HepG2 (cell line): ENCODE data around the gene TMX2. TPM values are rescaled to one million over a fixed set of nuclear protein-coding genes. Genes with fewer than 3 reads are reported as not detected.

Experiments used
- CBX2 ChIP-seq, 2 experiments: fragments of 200-600 bp in 1 of 2; sonication (generic); formaldehyde crosslinking in 1 of 2; IDR thresholded peaks; 2 replicates each; pipeline versions ENCODE4 v1.7.0 to v1.8.1; 2018 to 2022; ENCODE audit warnings: low read depth in 2 of 2, low read length in 1 of 2, mild to moderate bottlenecking in 1 of 2, missing genetic modification reagents in 1 of 2
- FLYWCH1 ChIP-seq: sonication (generic); formaldehyde crosslinking; IDR thresholded peaks from 2 replicates; pipeline ENCODE4 v1.8.1; 2023; ENCODE audit warnings: mild to moderate bottlenecking, missing genetic modification reagents
- GABPA ChIP-seq, 2 experiments: IDR thresholded peaks; 2 replicates each; pipeline ENCODE4 v1.6.1; 2011 to 2016; ENCODE audit warnings: low read depth in 2 of 2, low read length in 1 of 2, missing biosample characterization in 1 of 2, missing genetic modification characterization in 1 of 2
- GFI1 ChIP-seq: sonication (generic); formaldehyde crosslinking; IDR thresholded peaks from 2 replicates; pipeline ENCODE4 v1.5.0; 2020; ENCODE audit warnings: missing genetic modification reagents, mild to moderate bottlenecking, borderline replicate concordance
- IRF2 ChIP-seq: IDR thresholded peaks from 2 replicates; pipeline ENCODE4 v1.6.1; 2018; ENCODE audit warnings: missing genetic modification reagents, missing compliant biosample characterization
- MYNN ChIP-seq: sonication (generic); formaldehyde crosslinking; IDR thresholded peaks from 2 replicates; pipeline ENCODE4 v1.4.0; 2020; ENCODE audit warnings: mild to moderate bottlenecking, low read depth, missing genetic modification reagents
- SETDB1 ChIP-seq: sonication (generic); formaldehyde crosslinking; IDR thresholded peaks from 2 replicates; pipeline ENCODE4 v1.5.1; 2020; ENCODE audit warnings: missing genetic modification reagents, mild to moderate bottlenecking, borderline replicate concordance
- ZFP1 ChIP-seq: IDR thresholded peaks from 2 replicates; pipeline ENCODE4 v1.6.1; 2016
- ZNF232 ChIP-seq: sonication (generic); formaldehyde crosslinking; IDR thresholded peaks from 2 replicates; pipeline ENCODE4 v1.4.0; 2020; ENCODE audit warnings: missing genetic modification reagents, borderline replicate concordance
- ZNF333 ChIP-seq: sonication (generic); formaldehyde crosslinking; IDR thresholded peaks from 2 replicates; pipeline ENCODE4 v1.4.0; 2020; ENCODE audit warnings: mild to moderate bottlenecking, missing genetic modification reagents, borderline replicate concordance
- ZNF570 ChIP-seq: sonication (generic); formaldehyde crosslinking; IDR thresholded peaks from 2 replicates; pipeline ENCODE4 v1.4.0; 2020; ENCODE audit warnings: mild to moderate bottlenecking, missing genetic modification reagents, borderline replicate concordance
- polyA plus RNA-seq, 8 experiments: library from polyadenylated mRNA; depleted of rRNA in 3 of 8; stranded (reverse) in 7 of 8; unstranded in 1 of 8; fragments of >200 nt; fragmentation: Illumina TruSeq in 4 of 8; extraction: Trizol in 4 of 8; gene quantifications; 2 replicates each; pipeline versions ENCODE4 v1.2.1 to v1.2.3, GENCODE V29; 2011 to 2016; ENCODE audit warnings: low read depth in 4 of 8, missing spikeins in 1 of 8, mixed read lengths in 1 of 8; ENCODE audit not compliant: insufficient read depth in 1 of 8
- total RNA-seq, 5 experiments: library from RNA; depleted of rRNA; stranded (reverse); fragments of >200 nt; fragmentation: Illumina TruSeq; extraction: Trizol; gene quantifications; 2 replicates each; pipeline ENCODE4 v1.2.3, GENCODE V29; 2016; ENCODE audit warnings: low read depth in 1 of 5
- TF ChIP-seq, protein P1 (sequence below): sonication (generic); formaldehyde crosslinking; IDR thresholded peaks from 2 replicates; pipeline ENCODE4 v1.5.1; 2020; ENCODE audit warnings: mild to moderate bottlenecking, missing genetic modification reagents
- TF ChIP-seq, protein P2 (sequence below): IDR thresholded peaks from 2 replicates; pipeline ENCODE4 v1.6.1; 2012; ENCODE audit warnings: low read length, improper control_type of control experiment
- TF ChIP-seq, protein P3 (sequence below): sonication (generic); IDR thresholded peaks from 2 replicates; pipeline ENCODE4 v1.6.1; 2016; ENCODE audit warnings: low read depth, borderline replicate concordance
- TF ChIP-seq, protein P4 (sequence below): sonication (generic); formaldehyde crosslinking; IDR thresholded peaks from 2 replicates; pipeline ENCODE4 v1.4.0; 2020; ENCODE audit warnings: missing genetic modification reagents
- TF ChIP-seq, protein P5 (sequence below): sonication (generic); formaldehyde crosslinking; IDR thresholded peaks from 2 replicates; pipeline ENCODE4 v1.4.0; 2020; ENCODE audit warnings: missing genetic modification reagents

The TMX2 gene
- total and polyA plus RNA-seq, 2 of the 13 experiments (the other 11 are each of a cell fraction or from before 2014, with no cell fraction given) = 84.5 to 129 TPM

DNA sequence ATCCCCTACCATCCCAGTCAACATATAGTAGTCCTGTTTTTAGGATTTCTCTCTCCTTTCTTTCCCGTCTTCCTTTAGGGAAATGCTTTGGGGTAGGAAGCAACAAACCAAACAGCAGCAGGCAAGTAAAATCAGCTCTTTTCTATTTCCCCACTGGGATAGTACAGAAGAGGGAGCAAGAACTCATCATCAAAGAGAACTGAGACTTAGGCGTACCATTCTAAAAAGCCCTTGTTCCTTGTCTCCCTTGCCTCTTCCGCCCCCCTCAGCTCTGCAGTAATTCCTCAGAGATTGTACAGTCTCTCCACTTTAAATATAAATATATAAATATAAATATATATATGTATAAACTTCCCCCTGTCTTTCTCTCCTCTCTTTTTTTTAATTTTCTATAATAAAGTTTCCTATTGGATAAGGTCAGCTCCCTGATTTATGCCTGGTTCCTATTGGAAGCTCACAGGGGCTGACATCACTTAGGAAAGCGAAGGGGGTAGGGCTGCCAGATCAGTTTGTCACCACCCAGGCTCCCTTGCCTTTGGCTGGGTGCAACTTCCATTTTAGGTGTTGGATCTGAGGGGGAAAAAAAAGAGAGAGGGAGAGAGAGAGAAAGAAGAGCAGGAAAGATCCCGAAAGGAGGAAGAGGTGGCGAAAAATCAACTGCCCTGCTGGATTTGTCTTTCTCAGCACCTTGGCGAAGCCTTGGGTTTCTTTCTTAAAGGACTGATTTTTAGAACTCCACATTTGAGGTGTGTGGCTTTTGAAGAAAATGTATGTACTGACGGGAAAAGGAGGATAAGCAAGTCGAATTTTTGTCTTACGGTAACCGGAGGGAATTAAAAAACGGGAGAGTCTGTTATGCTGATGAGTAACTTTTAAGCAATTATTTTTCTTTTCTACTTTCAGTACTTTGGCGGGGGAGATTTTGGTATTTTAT lies 49.2 kb downstream of the TMX2 start, which contains the start of gene CTNND1 (continued):
- TF ChIP-seq, protein P1, sequence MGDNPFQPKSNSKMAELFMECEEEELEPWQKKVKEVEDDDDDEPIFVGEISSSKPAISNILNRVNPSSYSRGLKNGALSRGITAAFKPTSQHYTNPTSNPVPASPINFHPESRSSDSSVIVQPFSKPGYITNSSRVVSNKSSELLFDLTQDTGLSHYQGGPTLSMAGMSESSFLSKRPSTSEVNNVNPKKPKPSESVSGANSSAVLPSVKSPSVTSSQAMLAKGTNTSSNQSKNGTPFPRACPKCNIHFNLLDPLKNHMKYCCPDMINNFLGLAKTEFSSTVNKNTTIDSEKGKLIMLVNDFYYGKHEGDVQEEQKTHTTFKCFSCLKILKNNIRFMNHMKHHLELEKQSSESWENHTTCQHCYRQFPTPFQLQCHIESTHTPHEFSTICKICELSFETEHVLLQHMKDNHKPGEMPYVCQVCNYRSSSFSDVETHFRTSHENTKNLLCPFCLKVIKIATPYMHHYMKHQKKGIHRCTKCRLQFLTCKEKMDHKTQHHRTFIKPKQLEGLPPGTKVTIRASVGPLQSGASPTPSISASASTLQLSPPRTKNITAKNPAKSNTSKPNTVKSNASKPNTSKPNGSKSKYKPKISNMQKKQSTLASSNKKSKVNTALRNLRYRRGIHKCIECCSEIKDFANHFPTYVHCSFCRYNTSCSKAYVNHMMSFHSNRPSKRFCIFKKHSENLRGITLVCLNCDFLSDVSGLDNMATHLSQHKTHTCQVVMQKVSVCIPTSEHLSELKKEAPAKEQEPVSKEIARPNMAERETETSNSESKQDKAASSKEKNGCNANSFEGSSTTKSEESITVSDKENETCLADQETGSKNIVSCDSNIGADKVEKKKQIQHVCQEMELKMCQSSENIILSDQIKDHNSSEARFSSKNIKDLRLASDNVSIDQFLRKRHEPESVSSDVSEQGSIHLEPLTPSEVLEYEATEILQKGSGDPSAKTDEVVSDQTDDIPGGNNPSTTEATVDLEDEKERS (CRISPR knock-in tag) = no peak
- TF ChIP-seq SETDB1 (CRISPR knock-in tag) (no peak), MYNN (CRISPR knock-in tag) (no peak), ZNF570 (no peak), ZFP1 (CRISPR knock-in tag) (no peak), CBX2 (IDR thresholded peaks at IDR 0.05; ENCODE audit: low read depth, low read length) (no peak), CBX2 (CRISPR knock-in tag; IDR thresholded peaks at IDR 0.05; ENCODE audit: low read depth) (no peak), ZNF232 (no peak), FLYWCH1 (no peak), ZNF333 (CRISPR knock-in tag) (no peak), IRF2 (CRISPR knock-in tag) (0 out of 2 replicates have a peak, but pooled peaks have one; percentile 60), GFI1 (no peak), GABPA (IDR thresholded peaks at IDR 0.05; ENCODE audit: low read depth, low read length) (no peak), GABPA (CRISPR knock-in tag; IDR thresholded peaks at IDR 0.05; ENCODE audit: low read depth) (no peak)
- TF ChIP-seq, protein P2, sequence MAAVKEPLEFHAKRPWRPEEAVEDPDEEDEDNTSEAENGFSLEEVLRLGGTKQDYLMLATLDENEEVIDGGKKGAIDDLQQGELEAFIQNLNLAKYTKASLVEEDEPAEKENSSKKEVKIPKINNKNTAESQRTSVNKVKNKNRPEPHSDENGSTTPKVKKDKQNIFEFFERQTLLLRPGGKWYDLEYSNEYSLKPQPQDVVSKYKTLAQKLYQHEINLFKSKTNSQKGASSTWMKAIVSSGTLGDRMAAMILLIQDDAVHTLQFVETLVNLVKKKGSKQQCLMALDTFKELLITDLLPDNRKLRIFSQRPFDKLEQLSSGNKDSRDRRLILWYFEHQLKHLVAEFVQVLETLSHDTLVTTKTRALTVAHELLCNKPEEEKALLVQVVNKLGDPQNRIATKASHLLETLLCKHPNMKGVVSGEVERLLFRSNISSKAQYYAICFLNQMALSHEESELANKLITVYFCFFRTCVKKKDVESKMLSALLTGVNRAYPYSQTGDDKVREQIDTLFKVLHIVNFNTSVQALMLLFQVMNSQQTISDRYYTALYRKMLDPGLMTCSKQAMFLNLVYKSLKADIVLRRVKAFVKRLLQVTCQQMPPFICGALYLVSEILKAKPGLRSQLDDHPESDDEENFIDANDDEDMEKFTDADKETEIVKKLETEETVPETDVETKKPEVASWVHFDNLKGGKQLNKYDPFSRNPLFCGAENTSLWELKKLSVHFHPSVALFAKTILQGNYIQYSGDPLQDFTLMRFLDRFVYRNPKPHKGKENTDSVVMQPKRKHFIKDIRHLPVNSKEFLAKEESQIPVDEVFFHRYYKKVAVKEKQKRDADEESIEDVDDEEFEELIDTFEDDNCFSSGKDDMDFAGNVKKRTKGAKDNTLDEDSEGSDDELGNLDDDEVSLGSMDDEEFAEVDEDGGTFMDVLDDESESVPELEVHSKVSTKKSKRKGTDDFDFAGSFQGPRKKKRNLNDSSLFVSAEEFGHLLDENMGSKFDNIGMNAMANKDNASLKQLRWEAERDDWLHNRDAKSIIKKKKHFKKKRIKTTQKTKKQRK = no peak
- TF ChIP-seq, protein P3, sequence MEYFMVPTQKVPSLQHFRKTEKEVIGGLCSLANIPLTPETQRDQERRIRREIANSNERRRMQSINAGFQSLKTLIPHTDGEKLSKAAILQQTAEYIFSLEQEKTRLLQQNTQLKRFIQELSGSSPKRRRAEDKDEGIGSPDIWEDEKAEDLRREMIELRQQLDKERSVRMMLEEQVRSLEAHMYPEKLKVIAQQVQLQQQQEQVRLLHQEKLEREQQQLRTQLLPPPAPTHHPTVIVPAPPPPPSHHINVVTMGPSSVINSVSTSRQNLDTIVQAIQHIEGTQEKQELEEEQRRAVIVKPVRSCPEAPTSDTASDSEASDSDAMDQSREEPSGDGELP = peak; percentile 35; the same call in 1 of the 2 replicates
- TF ChIP-seq, protein P4, sequence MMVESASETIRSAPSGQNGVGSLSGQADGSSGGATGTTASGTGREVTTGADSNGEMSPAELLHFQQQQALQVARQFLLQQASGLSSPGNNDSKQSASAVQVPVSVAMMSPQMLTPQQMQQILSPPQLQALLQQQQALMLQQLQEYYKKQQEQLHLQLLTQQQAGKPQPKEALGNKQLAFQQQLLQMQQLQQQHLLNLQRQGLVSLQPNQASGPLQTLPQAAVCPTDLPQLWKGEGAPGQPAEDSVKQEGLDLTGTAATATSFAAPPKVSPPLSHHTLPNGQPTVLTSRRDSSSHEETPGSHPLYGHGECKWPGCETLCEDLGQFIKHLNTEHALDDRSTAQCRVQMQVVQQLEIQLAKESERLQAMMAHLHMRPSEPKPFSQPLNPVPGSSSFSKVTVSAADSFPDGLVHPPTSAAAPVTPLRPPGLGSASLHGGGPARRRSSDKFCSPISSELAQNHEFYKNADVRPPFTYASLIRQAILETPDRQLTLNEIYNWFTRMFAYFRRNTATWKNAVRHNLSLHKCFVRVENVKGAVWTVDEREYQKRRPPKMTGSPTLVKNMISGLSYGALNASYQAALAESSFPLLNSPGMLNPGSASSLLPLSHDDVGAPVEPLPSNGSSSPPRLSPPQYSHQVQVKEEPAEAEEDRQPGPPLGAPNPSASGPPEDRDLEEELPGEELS (CRISPR knock-in tag) = 0 out of 2 replicates have a peak, but pooled peaks have one; percentile 33
- TF ChIP-seq, protein P5, sequence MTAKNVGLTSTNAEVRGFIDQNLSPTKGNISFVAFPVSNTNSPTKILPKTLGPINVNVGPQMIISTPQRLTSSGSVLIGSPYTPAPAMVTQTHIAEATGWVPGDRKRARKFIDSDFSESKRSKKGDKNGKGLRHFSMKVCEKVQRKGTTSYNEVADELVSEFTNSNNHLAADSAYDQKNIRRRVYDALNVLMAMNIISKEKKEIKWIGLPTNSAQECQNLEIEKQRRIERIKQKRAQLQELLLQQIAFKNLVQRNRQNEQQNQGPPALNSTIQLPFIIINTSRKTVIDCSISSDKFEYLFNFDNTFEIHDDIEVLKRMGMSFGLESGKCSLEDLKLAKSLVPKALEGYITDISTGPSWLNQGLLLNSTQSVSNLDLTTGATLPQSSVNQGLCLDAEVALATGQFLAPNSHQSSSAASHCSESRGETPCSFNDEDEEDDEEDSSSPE (CRISPR knock-in tag) = peak; percentile 45; the same call in 1 of the 2 replicates
